ENCODE measurements around the gene ONECUT3. TPM values are rescaled to one million over a fixed set of nuclear protein-coding genes. Genes with fewer than 3 reads are reported as not detected.

The ONECUT3 gene
- total and polyA plus RNA-seq, 9 of the 15 experiments (the other 6 are each of a cell fraction or from before 2014, with no cell fraction given) = not detected

- TF ChIP-seq, protein P1, sequence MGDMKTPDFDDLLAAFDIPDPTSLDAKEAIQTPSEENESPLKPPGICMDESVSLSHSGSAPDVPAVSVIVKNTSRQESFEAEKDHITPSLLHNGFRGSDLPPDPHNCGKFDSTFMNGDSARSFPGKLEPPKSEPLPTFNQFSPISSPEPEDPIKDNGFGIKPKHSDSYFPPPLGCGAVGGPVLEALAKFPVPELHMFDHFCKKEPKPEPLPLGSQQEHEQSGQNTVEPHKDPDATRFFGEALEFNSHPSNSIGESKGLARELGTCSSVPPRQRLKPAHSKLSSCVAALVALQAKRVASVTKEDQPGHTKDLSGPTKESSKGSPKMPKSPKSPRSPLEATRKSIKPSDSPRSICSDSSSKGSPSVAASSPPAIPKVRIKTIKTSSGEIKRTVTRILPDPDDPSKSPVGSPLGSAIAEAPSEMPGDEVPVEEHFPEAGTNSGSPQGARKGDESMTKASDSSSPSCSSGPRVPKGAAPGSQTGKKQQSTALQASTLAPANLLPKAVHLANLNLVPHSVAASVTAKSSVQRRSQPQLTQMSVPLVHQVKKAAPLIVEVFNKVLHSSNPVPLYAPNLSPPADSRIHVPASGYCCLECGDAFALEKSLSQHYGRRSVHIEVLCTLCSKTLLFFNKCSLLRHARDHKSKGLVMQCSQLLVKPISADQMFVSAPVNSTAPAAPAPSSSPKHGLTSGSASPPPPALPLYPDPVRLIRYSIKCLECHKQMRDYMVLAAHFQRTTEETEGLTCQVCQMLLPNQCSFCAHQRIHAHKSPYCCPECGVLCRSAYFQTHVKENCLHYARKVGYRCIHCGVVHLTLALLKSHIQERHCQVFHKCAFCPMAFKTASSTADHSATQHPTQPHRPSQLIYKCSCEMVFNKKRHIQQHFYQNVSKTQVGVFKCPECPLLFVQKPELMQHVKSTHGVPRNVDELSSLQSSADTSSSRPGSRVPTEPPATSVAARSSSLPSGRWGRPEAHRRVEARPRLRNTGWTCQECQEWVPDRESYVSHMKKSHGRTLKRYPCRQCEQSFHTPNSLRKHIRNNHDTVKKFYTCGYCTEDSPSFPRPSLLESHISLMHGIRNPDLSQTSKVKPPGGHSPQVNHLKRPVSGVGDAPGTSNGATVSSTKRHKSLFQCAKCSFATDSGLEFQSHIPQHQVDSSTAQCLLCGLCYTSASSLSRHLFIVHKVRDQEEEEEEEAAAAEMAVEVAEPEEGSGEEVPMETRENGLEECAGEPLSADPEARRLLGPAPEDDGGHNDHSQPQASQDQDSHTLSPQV (IDR thresholded peaks at IDR 0.05) = no peak
- TF ChIP-seq MYNN (IDR thresholded peaks at IDR 0.05) = no peak
- TF ChIP-seq MYNN (CRISPR knock-in tag; IDR thresholded peaks at IDR 0.05) = no peak
- TF ChIP-seq ZNF41 (CRISPR knock-in tag; conservative IDR thresholded peaks at IDR 0.05) = no peak
- TF ChIP-seq ZBTB7A (IDR thresholded peaks at IDR 0.05; ENCODE audit: borderline replicate concordance, control insufficient read depth, low read depth, low read length) = 0 out of 2 replicates have a peak, but pooled peaks have one; percentile 0
- no peak for TF ChIP-seq GABPB2 (CRISPR knock-in tag; conservative IDR thresholded peaks at IDR 0.05)
- TF ChIP-seq ZKSCAN1 (IDR thresholded peaks at IDR 0.05; ENCODE audit: low read depth, low read length) = no peak
- TF ChIP-seq ATF6 (CRISPR knock-in tag; IDR thresholded peaks at IDR 0.05) = no peak
- no peak for TF ChIP-seq BRCA1 (IDR thresholded peaks at IDR 0.05)
- no peak for TF ChIP-seq BRCA1 (CRISPR knock-in tag; IDR thresholded peaks at IDR 0.05)
- no peak for TF ChIP-seq CHD4 (IDR thresholded peaks at IDR 0.05; ENCODE audit: insufficient read depth, insufficient replicate concordance, low read depth, low read length, poor library complexity, severe bottlenecking)
- TF ChIP-seq PHTF2 (CRISPR knock-in tag; IDR thresholded peaks at IDR 0.05) = no peak
- no peak for TF ChIP-seq ZBTB8A (IDR thresholded peaks at IDR 0.05; ENCODE audit: partially characterized antibody)
- peak; percentile 59 for TF ChIP-seq BCOR (IDR thresholded peaks at IDR 0.05)
- no peak for TF ChIP-seq RAD51 (IDR thresholded peaks at IDR 0.05; ENCODE audit: borderline replicate concordance, low read depth)
- no peak for TF ChIP-seq KDM2B (CRISPR knock-in tag; IDR thresholded peaks at IDR 0.05)
- no peak for TF ChIP-seq TAF9B (IDR thresholded peaks at IDR 0.05; ENCODE audit: partially characterized antibody)
- TF ChIP-seq NFRKB (IDR thresholded peaks at IDR 0.05; ENCODE audit: low read depth) = no peak
- peak; percentile 40; the same call in 1 of the 2 replicates for TF ChIP-seq ADNP (tag; IDR thresholded peaks at IDR 0.05)
- TF ChIP-seq ZBTB43 (CRISPR knock-in tag; IDR thresholded peaks at IDR 0.05) = no peak
- TF ChIP-seq CBX1 (IDR thresholded peaks at IDR 0.05; ENCODE audit: low read depth) = no peak
- TF ChIP-seq ZFP36 (IDR thresholded peaks at IDR 0.05; ENCODE audit: low read depth, low read length, partially characterized antibody) = peak; percentile 78
- no peak for TF ChIP-seq ZFPM2 (CRISPR knock-in tag; IDR thresholded peaks at IDR 0.05)
Observed at GRCh38 chr19:1750343-1751021, 2.8 kb upstream of the ONECUT3 start (continued).
